ENCODE results near the gene TESK2.

GRCh38 chr1:45317166-45317565, 173.8 kb downstream of the TESK2 start:
- TF ChIP-seq, protein P1, sequence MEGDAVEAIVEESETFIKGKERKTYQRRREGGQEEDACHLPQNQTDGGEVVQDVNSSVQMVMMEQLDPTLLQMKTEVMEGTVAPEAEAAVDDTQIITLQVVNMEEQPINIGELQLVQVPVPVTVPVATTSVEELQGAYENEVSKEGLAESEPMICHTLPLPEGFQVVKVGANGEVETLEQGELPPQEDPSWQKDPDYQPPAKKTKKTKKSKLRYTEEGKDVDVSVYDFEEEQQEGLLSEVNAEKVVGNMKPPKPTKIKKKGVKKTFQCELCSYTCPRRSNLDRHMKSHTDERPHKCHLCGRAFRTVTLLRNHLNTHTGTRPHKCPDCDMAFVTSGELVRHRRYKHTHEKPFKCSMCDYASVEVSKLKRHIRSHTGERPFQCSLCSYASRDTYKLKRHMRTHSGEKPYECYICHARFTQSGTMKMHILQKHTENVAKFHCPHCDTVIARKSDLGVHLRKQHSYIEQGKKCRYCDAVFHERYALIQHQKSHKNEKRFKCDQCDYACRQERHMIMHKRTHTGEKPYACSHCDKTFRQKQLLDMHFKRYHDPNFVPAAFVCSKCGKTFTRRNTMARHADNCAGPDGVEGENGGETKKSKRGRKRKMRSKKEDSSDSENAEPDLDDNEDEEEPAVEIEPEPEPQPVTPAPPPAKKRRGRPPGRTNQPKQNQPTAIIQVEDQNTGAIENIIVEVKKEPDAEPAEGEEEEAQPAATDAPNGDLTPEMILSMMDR (IDR thresholded peaks at IDR 0.05) = no peak
- no peak for TF ChIP-seq POLR2AphosphoS5 (IDR thresholded peaks at IDR 0.05)
- no peak for TF ChIP-seq POLR2A (IDR thresholded peaks at IDR 0.05)

Data from suprapubic skin (tissue), 4 donors.